ENCODE measurements around the gene FKBP2. TPM values are rescaled to one million over a fixed set of nuclear protein-coding genes. Genes with fewer than 3 reads are reported as not detected.

The FKBP2 gene
- total RNA-seq, 1 experiment from 2014 or later, result 41.0 TPM

DNA sequence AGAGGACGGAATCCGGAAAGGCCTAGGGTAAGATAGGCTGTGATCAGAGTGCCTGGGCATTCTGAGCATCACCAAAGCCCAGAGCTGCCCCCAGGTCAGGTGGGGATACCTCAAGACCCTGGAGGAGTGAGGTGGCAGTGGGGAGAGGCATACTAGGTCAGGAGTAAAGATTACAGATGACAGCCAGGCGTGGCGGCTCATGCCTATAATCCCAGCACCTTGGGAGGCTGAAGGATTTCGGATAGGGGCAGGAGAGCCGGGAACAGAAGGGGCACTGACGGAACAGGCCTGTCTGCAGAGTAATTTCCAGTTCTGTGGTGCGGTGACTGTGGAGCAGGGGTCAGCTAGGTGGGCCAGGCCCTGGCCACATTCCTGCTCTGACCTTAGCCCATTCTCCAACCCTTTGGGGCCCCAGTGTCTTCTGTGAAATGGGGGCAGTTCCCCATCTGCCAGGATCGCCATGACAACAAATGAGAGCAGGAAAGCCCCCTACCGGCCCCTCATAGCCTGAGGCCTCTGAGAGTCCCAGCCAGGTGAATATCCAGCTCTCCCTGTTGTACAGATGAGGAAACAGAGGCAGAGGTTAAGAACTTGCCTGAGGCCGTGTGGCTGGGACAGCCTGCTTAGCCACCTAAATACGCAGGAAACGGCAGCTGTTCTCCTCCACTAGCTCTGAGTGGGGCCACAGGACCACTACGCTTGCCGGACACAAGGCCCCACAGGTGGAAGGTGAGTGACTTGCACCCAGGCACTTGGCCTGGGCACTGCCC, 34.3 kb downstream of the FKBP2 start:
- Histone ChIP-seq H4K20me1 (ENCODE audit: control insufficient read depth, insufficient read depth, insufficient read length) (peaks cover 2% of the 10 kb centered on the region), H3T11ph (ENCODE audit: low read length) (no peak overlapping the region), H4K91ac (ENCODE audit: insufficient read length, low read depth, low read length) (no peak overlapping the region), H3K23me2 (ENCODE audit: insufficient read length, low read depth, low read length, poor library complexity, severe bottlenecking) (peaks cover 9% of the 10 kb centered on the region), H3K79me2 (ENCODE audit: insufficient read depth, low read length) (no peaks in the 10 kb centered on the region), H2BK12ac (ENCODE audit: insufficient read length, low read depth, low read length) (no peak overlapping the region), H2AK5ac (ENCODE audit: insufficient read length, low read length) (no peak overlapping the region), H2AFZ (ENCODE audit: low read length) (no peak overlapping the region), H3K4ac (ENCODE audit: low read depth, low read length) (no peak overlapping the region), H2BK5ac (ENCODE audit: insufficient read length, low read length) (no peak overlapping the region), H2BK20ac (ENCODE audit: low read depth, low read length, poor library complexity, severe bottlenecking) (no peak overlapping the region), H3K56ac (ENCODE audit: insufficient read length, low read depth, low read length) (no peak overlapping the region), H3K23ac (ENCODE audit: insufficient read length, low read depth, low read length) (no peak overlapping the region), H4K8ac (replicated peaks; ENCODE audit: insufficient read length, low read depth, low read length) (no peak overlapping the region), H3K4me1 (ENCODE audit: insufficient read depth, low read length) (no peaks in the 10 kb centered on the region), H2BK15ac (ENCODE audit: low read depth, low read length) (no peak overlapping the region), H3K27me3 (ENCODE audit: insufficient read depth, low read length) (no peaks in the 10 kb centered on the region), H4K5ac (ENCODE audit: insufficient read length, low read depth, low read length) (no peak overlapping the region), H3K27ac (ENCODE audit: insufficient read length, low read depth, low read length) (no peak overlapping the region), H3K4me2 (ENCODE audit: insufficient read depth, insufficient read length, low read length) (no peak overlapping the region), H3K9me3 (ENCODE audit: control insufficient read depth, low read depth, low read length) (no peaks in the 10 kb centered on the region), H3K18ac (ENCODE audit: insufficient read length, low read depth, low read length) (no peak overlapping the region), H3K14ac (ENCODE audit: insufficient read depth, low read length) (no peak overlapping the region), H3K9ac (ENCODE audit: extremely low read depth, insufficient read length, low read length) (no peak overlapping the region), H3K79me1 (ENCODE audit: insufficient read depth, low read depth, low read length, poor library complexity, severe bottlenecking) (no peaks in the 10 kb centered on the region), H2BK120ac (ENCODE audit: low read depth, low read length, poor library complexity, severe bottlenecking) (no peak overlapping the region)
- TF ChIP-seq, protein P1, sequence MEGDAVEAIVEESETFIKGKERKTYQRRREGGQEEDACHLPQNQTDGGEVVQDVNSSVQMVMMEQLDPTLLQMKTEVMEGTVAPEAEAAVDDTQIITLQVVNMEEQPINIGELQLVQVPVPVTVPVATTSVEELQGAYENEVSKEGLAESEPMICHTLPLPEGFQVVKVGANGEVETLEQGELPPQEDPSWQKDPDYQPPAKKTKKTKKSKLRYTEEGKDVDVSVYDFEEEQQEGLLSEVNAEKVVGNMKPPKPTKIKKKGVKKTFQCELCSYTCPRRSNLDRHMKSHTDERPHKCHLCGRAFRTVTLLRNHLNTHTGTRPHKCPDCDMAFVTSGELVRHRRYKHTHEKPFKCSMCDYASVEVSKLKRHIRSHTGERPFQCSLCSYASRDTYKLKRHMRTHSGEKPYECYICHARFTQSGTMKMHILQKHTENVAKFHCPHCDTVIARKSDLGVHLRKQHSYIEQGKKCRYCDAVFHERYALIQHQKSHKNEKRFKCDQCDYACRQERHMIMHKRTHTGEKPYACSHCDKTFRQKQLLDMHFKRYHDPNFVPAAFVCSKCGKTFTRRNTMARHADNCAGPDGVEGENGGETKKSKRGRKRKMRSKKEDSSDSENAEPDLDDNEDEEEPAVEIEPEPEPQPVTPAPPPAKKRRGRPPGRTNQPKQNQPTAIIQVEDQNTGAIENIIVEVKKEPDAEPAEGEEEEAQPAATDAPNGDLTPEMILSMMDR (conservative IDR thresholded peaks at IDR 0.05), result 0 out of 3 replicates have a peak, but pooled peaks have one; percentile 10
- no CpG with 5 or more reads among the region's 15 CpGs for WGBS (ENCODE audit: extremely low coverage, insufficient read length, low lambda C conversion rate)
- H3K9me3 Mint-ChIP-seq, result no peaks in the 10 kb centered on the region
- peaks cover 12 to 16% of the 10 kb centered on the region in 2 experiments for H3K4me1 Mint-ChIP-seq
- peak overlapping the region in 1 of 2 experiments; percentile 58; a peak in 2 of 5 replicates for H3K4me3 Mint-ChIP-seq
- no peaks in the 10 kb centered on the region; the same call in none of the 2 replicates for H3K27me3 Mint-ChIP-seq (ENCODE audit: low read depth)
- H3K36me3 Mint-ChIP-seq (ENCODE audit: insufficient read depth in 1 of 3, low read depth in 3 of 3), result peaks cover 0 to 9% (median 6%) of the 10 kb centered on the region in 3 experiments; a peak in 4 of 7 replicates
- DNase-seq, result no peak
- peak overlapping the region in 1 of 3 experiments; percentile 83; a peak in 4 of 7 replicates for H3K27ac Mint-ChIP-seq
